Measurements from ENCODE around the gene GFI1B. TPM values are rescaled to one million over a fixed set of nuclear protein-coding genes. Genes with fewer than 3 reads are reported as not detected.
A peak's percentile ranks its signal among the peaks of the same experiment; 100 is the strongest.

Gene GFI1B
- total RNA-seq, 2 experiments from 2014 or later: not detected

DNA sequence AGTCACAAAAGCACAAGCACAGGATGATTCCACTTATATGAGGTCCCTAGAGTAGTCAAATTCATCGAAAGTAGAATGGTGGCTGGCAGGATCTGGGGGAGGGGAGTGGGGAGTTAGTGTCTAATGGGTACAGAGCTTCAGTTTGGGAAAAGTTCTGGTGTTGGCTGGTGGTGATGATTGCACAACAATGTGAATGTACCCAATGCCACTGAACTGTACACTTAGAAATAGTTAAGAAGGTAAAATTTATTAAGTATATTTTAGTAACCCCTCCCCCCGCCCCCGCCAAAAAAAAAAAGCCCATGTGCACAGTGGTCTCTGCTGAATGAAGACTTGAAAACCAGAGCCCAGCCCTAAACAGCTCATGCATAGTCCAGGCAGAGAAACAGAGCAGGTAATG, 27.5 kb downstream of the GFI1B start:
- ATAC-seq (no peak), DNase-seq (no peak)
- Mint-ChIP-seq H3K9me3 (ENCODE audit: insufficient read depth) (no peaks in the 10 kb centered on the region), H3K4me3 (no peak overlapping the region), H3K4me1 (ENCODE audit: low read depth) (peaks cover 18% of the 10 kb centered on the region), H3K27ac (no peak overlapping the region), H3K27me3 (ENCODE audit: low read depth) (peaks cover 33% of the 10 kb centered on the region), H3K36me3 (ENCODE audit: low read depth) (no peaks in the 10 kb centered on the region)
- ChIA-PET POLR2A (no interaction called here), CTCF (interaction anchor here (2.5 kb wide), 1 partner anchor 17 kb away, joined by 17 read pairs; no protein-coding TSS in a partner anchor)

DNA sequence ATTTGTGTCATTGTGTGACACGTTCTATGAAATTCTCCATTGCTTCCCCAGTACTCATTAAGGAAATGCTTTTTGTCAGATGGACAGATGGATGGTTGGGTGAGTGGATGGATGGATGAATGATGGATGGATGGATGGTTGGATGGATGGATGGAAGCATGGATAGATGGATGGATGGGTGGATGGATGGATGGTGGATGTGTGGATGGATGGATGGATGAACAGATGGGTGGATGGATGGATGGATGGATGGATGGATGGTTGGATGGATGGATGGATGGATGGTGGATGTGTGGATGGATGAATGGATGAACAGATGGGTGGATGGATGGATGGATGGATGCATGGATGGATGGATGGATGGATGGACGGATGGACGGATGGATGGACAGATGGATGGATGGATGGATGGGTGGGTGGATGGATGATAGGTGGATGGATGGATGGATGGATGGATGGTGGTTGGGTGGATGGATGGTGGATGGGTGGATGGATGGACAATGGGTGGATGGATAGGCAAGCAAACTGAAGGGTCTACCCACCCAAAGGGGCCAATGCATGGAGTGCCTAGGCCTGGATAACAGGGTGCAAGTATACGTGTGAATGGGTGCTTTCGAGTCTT, 28.3 kb downstream of the GFI1B start:
- Mint-ChIP-seq H3K9me3 (ENCODE audit: insufficient read depth) (no peaks in the 10 kb centered on the region), H3K36me3 (ENCODE audit: low read depth) (no peaks in the 10 kb centered on the region), H3K4me1 (ENCODE audit: low read depth) (peaks cover 18% of the 10 kb centered on the region), H3K27me3 (ENCODE audit: low read depth) (peaks cover 36% of the 10 kb centered on the region), H3K4me3 (no peak overlapping the region), H3K27ac (no peak overlapping the region)
- DNase-seq (no peak), ATAC-seq (no peak)
- POLR2A ChIA-PET: no interaction called here
- CTCF ChIA-PET: interaction anchor here (2.5 kb wide), 1 partner anchor 16 kb away, joined by 17 read pairs; no protein-coding TSS in a partner anchor

GRCh38 chr9:133008406-133008805, 29.9 kb downstream of the GFI1B start:
- ChIA-PET CTCF (no interaction called here), POLR2A (no interaction called here)
- no peak for DNase-seq
- ATAC-seq: no peak
- H3K9me3 Mint-ChIP-seq (ENCODE audit: insufficient read depth): no peaks in the 10 kb centered on the region
- H3K27me3 Mint-ChIP-seq (ENCODE audit: low read depth): peaks cover 31% of the 10 kb centered on the region
- H3K27ac Mint-ChIP-seq: no peak overlapping the region
- no peaks in the 10 kb centered on the region for H3K36me3 Mint-ChIP-seq (ENCODE audit: low read depth)
- peaks cover 7% of the 10 kb centered on the region for H3K4me1 Mint-ChIP-seq (ENCODE audit: low read depth)
- no peak overlapping the region for H3K4me3 Mint-ChIP-seq

DNA sequence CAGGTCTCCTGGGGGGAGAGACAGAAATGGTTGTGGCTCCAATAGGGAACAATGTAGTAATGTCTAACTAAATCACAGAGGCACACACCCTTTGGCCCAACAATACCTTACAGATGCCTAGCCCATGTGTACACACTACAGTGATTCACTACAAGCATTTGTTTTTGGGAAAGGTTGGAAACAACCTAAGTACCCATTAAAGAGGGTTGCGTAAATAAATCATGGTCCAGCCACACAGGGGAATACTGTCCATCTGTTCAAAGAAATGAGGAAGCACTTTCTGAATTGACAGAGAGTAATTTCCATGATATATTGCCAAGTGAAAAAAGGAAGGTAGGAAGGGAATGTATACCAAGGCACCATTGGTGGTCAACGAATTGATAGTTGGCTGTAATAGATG, 30.3 kb downstream of the GFI1B start:
- H3K36me3 Mint-ChIP-seq (ENCODE audit: low read depth): no peaks in the 10 kb centered on the region
- H3K4me1 Mint-ChIP-seq (ENCODE audit: low read depth): peaks cover 4% of the 10 kb centered on the region
- ChIA-PET POLR2A (no interaction called here), CTCF (no interaction called here)
- H3K4me3 Mint-ChIP-seq: no peak overlapping the region
- ATAC-seq (no peak), DNase-seq (no peak)
- no peak overlapping the region for H3K27ac Mint-ChIP-seq
- H3K27me3 Mint-ChIP-seq (ENCODE audit: low read depth): peaks cover 29% of the 10 kb centered on the region
- H3K9me3 Mint-ChIP-seq (ENCODE audit: insufficient read depth): no peaks in the 10 kb centered on the region

DNA sequence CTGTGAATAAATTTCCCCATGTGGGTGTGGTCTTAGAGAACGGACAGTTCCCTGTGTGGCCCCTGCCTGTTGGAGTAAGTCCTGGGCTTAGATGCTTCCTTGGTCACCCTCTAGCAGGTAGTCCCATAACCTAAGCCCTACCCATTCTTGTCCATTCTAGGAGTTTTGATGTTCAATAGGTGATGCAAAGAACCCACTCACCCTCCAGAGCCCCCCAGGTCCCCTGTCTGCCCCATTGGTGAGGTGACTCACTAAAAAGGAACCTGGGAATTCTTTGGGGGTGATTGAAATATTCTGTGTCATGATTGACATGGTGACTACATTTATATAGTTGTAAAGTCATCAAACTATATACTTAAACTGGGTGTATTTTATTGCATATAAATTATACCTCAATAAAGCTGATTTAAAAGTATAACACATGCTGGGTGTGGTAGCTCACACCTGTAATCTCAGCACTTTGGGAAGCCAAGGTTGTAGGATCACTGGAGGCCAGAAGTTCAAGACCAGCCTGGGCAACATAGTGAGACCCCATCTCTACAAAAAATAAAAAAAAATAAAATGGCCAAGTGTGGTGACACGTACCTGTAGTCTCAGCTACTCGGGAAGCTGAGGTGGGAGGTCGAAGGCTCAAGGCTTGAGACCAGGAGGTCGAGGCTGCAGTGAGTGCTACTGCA, 31.6 kb downstream of the GFI1B start:
- Mint-ChIP-seq H3K9me3 (ENCODE audit: insufficient read depth) (no peaks in the 10 kb centered on the region), H3K4me1 (ENCODE audit: low read depth) (no peaks in the 10 kb centered on the region), H3K36me3 (ENCODE audit: low read depth) (no peaks in the 10 kb centered on the region), H3K4me3 (no peak overlapping the region), H3K27ac (no peak overlapping the region), H3K27me3 (ENCODE audit: low read depth) (peaks cover 27% of the 10 kb centered on the region)
- ATAC-seq: no peak
- no peak for DNase-seq
- POLR2A ChIA-PET: no interaction called here
- CTCF ChIA-PET: interaction anchor here (0.6 to 1.2 kb wide), 2 partner anchors 12 to 30 kb away, joined by 3 to 5 read pairs; no protein-coding TSS in a partner anchor

- CTCF ChIA-PET: no interaction called here
- no peaks in the 10 kb centered on the region for H3K36me3 Mint-ChIP-seq (ENCODE audit: low read depth)
- POLR2A ChIA-PET: no interaction called here
These were observed 36.2 kb downstream of the GFI1B start for GRCh38 chr9:133014696-133015095.

DNA sequence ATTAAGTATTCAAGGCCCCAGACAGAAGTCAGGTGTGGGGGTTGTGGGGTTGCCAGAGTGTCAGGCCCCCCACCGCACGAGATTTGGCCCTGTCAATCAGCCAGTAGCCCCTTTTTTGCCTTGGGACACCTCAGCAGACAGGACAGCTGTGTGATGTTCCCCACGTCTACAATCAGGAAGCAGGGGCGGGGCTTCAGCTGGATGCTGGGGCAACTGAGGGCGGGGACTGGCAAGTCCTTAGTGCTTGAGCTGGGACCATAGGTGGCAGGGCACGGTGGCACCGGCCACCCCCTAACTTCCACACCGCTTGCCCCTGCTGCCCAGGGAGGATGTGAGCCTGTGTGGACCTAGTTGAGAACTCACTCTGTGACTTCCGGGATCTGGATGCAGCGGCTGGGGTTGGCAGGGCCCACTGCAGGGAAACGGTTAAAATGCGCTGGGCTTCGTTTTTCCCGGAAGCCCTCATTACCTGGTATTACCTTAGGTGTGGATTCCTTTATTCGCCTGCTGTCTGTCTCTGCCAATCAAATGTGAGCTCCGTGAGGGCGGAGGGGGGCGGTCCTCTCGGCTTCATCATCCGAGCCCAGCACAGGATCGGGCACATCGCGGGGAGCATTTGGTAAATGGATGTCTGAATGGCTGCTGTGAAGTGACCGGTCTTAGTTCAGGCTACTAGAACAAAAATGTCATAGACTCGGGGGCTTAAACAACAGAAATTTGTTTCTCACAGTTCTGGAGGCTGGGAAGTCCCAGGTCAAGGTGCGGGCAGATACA, 44.8 kb downstream of the GFI1B start:
- POLR2A ChIA-PET: interaction anchor here (1.3 kb wide), 1 partner anchor 126 kb away, joined by 3 read pairs; no protein-coding TSS in a partner anchor
- Mint-ChIP-seq H3K4me1 (ENCODE audit: low read depth) (peaks cover 22% of the 10 kb centered on the region), H3K27me3 (ENCODE audit: low read depth) (peaks cover 3% of the 10 kb centered on the region), H3K9me3 (ENCODE audit: insufficient read depth) (no peaks in the 10 kb centered on the region), H3K4me3 (peak overlapping the region; percentile 22), H3K27ac (peak overlapping the region; percentile 43), H3K36me3 (ENCODE audit: low read depth) (peaks cover 3% of the 10 kb centered on the region)
- CTCF ChIA-PET: interaction anchor here (0.6 to 9.0 kb wide), 16 partner anchors 9 to 625 kb away, joined by 3 to 97 read pairs (median 9); partner anchors contain the start of genes GFI1B and GTF3C5
- DNase-seq (peak; percentile 79), ATAC-seq (peak; percentile 69)

More at GRCh38 chr9:133014696-133015095, 36.2 kb downstream of the GFI1B start:
- no peak overlapping the region for H3K27ac Mint-ChIP-seq
- H3K4me3 Mint-ChIP-seq: no peak overlapping the region
- no peaks in the 10 kb centered on the region for H3K4me1 Mint-ChIP-seq (ENCODE audit: low read depth)
- peaks cover 4% of the 10 kb centered on the region for H3K9me3 Mint-ChIP-seq (ENCODE audit: insufficient read depth)
- no peak for ATAC-seq
- no peak for DNase-seq
- peaks cover 19% of the 10 kb centered on the region for H3K27me3 Mint-ChIP-seq (ENCODE audit: low read depth)

- H3K9me3 Mint-ChIP-seq (ENCODE audit: insufficient read depth): no peaks in the 10 kb centered on the region
- no peak overlapping the region for H3K4me3 Mint-ChIP-seq
- no peak overlapping the region for H3K27ac Mint-ChIP-seq
- CTCF ChIA-PET: interaction anchor here (1.0 to 9.0 kb wide), 2 partner anchors 15 to 120 kb away, joined by 3 to 97 read pairs; no protein-coding TSS in a partner anchor
- peaks cover 10% of the 10 kb centered on the region for H3K36me3 Mint-ChIP-seq (ENCODE audit: low read depth)
- H3K27me3 Mint-ChIP-seq (ENCODE audit: low read depth): no peaks in the 10 kb centered on the region
- ATAC-seq (no peak), DNase-seq (no peak)
- peaks cover 35% of the 10 kb centered on the region for H3K4me1 Mint-ChIP-seq (ENCODE audit: low read depth)
- POLR2A ChIA-PET: no interaction called here
These were observed 47.9 kb downstream of the GFI1B start for GRCh38 chr9:133026426-133026825.

DNA sequence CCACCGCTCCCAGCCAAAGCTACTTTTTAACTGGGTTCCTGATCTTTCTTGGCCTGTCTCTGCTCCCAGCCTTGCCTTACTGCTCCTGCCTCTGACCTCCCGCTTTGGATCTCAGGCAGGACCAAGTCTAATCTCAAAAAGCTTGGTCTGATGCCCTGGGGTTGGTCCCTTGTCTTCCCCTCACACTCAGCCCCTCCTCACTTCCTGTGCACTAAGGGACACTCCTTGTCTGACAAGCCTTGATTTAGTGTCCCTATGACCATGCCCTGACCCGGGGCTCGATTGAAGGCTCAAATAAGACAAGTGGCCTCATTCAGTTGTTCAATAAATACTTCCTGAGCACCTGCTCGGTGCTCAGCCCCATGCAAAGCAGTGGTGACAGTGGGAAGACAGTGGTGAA, 48.6 kb downstream of the GFI1B start:
- no peaks in the 10 kb centered on the region for H3K27me3 Mint-ChIP-seq (ENCODE audit: low read depth)
- H3K9me3 Mint-ChIP-seq (ENCODE audit: insufficient read depth): no peaks in the 10 kb centered on the region
- peaks cover 42% of the 10 kb centered on the region for H3K4me1 Mint-ChIP-seq (ENCODE audit: low read depth)
- ChIA-PET POLR2A (no interaction called here), CTCF (interaction anchor here (1.0 to 9.0 kb wide), 2 partner anchors 15 to 119 kb away, joined by 3 to 97 read pairs; no protein-coding TSS in a partner anchor)
- no peak for DNase-seq
- ATAC-seq: no peak
- no peak overlapping the region for H3K27ac Mint-ChIP-seq
- H3K4me3 Mint-ChIP-seq: no peak overlapping the region
- H3K36me3 Mint-ChIP-seq (ENCODE audit: low read depth): peaks cover 16% of the 10 kb centered on the region

- H3K27ac Mint-ChIP-seq: no peak overlapping the region
- CTCF ChIA-PET: interaction anchor here (9.0 kb wide), 1 partner anchor 118 kb away, joined by 97 read pairs; no protein-coding TSS in a partner anchor
These were observed 49.7 kb downstream of the GFI1B start for GRCh38 chr9:133028221-133028620.

GRCh38 chr9:133029994-133030316, 51.5 kb downstream of the GFI1B start:
- DNase-seq (no peak), ATAC-seq (peak; percentile 21)
- Mint-ChIP-seq H3K27ac (peak overlapping the region; percentile 93), H3K27me3 (ENCODE audit: low read depth) (no peaks in the 10 kb centered on the region), H3K9me3 (ENCODE audit: insufficient read depth) (no peaks in the 10 kb centered on the region), H3K4me3 (peak overlapping the region; percentile 93), H3K36me3 (ENCODE audit: low read depth) (peaks cover 30% of the 10 kb centered on the region), H3K4me1 (ENCODE audit: low read depth) (peaks cover 34% of the 10 kb centered on the region)
- ChIA-PET POLR2A (interaction anchor here (0.9 to 2.4 kb wide), 19 partner anchors 8 to 120 kb away, joined by 3 to 18 read pairs (median 5); no protein-coding TSS in a partner anchor), CTCF (interaction anchor here (0.8 to 5.1 kb wide), 11 partner anchors 7 to 156 kb away, joined by 3 to 73 read pairs (median 3); no protein-coding TSS in a partner anchor)

More at GRCh38 chr9:133028221-133028620, 49.7 kb downstream of the GFI1B start:
- POLR2A ChIA-PET: no interaction called here
- DNase-seq (no peak), ATAC-seq (no peak)
- Mint-ChIP-seq H3K4me3 (peak overlapping the region; percentile 93), H3K9me3 (ENCODE audit: insufficient read depth) (no peaks in the 10 kb centered on the region), H3K27me3 (ENCODE audit: low read depth) (no peaks in the 10 kb centered on the region), H3K36me3 (ENCODE audit: low read depth) (peaks cover 26% of the 10 kb centered on the region), H3K4me1 (ENCODE audit: low read depth) (peaks cover 41% of the 10 kb centered on the region)

Data from activated CD8-positive, alpha-beta T cell treated with anti-CD3 and anti-CD28 coated beads, Interleukin-2, amount 10 ng/mL, durations not matched to agents 7 days and 5 days (primary cell).